HFFc6 (cell line): Measurements from ENCODE around the gene CABP5. TPM values are rescaled to one million over a fixed set of nuclear protein-coding genes. Genes with fewer than 3 reads are reported as not detected.

Experiments
- DNase-seq: peaks from one replicate; pipeline ENCODE4 v3.0.0-alpha.2; 2018
- H3K27ac Mint-ChIP-seq: 2 replicates; pipeline ENCODE4 v1.8.0; 2020; ENCODE audit warnings: mild to moderate bottlenecking, mixed read lengths
- H3K27me3 Mint-ChIP-seq: 2 replicates; pipeline ENCODE4 v1.8.0; 2021; ENCODE audit warnings: mild to moderate bottlenecking, moderate library complexity, mixed read lengths; ENCODE audit not compliant: insufficient read depth
- H3K36me3 Mint-ChIP-seq: 2 replicates; pipeline ENCODE4 v1.8.0; 2021; ENCODE audit warnings: low read depth, mixed read lengths
- H3K4me1 Mint-ChIP-seq: 2 replicates; pipeline ENCODE4 v1.8.0; 2020; ENCODE audit warnings: low read depth, mixed read lengths
- H3K4me3 Mint-ChIP-seq: 2 replicates; pipeline ENCODE4 v1.8.0; 2020; ENCODE audit warnings: mild to moderate bottlenecking, moderate library complexity, mixed read lengths
- H3K9me3 Mint-ChIP-seq: 2 replicates; pipeline ENCODE4 v1.8.0; 2020; ENCODE audit warnings: mild to moderate bottlenecking, mixed read lengths
- total RNA-seq, 6 experiments: library from RNA; stranded (reverse); fragmentation: NEBNext Ultra II Directional; extraction: Animal tissue kit (Norgen Biotek cat#: 25700); gene quantifications; 2 replicates in 1 of 6; 3 replicates in 5 of 6; pipeline ENCODE4 v1.2.3, GENCODE V29; 2021
- TF ChIP-seq, protein P1 (sequence below): fragments of 200-600 bp; sonication (generic); IDR thresholded peaks from 2 replicates; pipeline ENCODE4 v1.5.0; 2021; ENCODE audit warnings: antibody characterized with exemption, mild to moderate bottlenecking

Gene CABP5
- total RNA-seq, 6 experiments from 2014 or later, result not detected

DNA sequence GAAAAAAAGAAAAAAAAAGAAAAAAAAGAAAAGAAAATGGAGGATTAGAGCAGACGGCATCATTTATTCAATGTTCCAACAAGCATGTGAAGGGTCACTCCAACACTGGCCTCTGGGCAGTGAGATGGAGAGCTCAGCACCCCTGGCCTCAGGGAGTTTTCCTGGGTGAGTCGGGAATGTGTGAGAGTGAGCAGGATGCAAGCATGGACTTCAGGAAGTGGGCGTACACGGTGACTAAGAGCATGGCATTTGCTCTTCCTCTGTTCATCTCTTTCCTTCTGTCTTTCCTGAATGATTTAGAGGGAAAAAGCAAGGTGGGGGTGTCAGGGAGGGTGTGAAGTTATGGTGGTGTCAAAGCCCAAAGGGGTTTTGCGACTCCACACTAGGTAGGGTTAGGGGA is 682 bp upstream of the CABP5 start:
- H3K36me3 Mint-ChIP-seq, result no peaks in the 10 kb centered on the region
- peaks cover 4% of the 10 kb centered on the region; the same call in 1 of the 2 replicates for H3K9me3 Mint-ChIP-seq
- no peak overlapping the region for H3K27ac Mint-ChIP-seq
- no peak overlapping the region for H3K4me3 Mint-ChIP-seq
- H3K4me1 Mint-ChIP-seq, result peaks cover 8% of the 10 kb centered on the region
- TF ChIP-seq, protein P1, sequence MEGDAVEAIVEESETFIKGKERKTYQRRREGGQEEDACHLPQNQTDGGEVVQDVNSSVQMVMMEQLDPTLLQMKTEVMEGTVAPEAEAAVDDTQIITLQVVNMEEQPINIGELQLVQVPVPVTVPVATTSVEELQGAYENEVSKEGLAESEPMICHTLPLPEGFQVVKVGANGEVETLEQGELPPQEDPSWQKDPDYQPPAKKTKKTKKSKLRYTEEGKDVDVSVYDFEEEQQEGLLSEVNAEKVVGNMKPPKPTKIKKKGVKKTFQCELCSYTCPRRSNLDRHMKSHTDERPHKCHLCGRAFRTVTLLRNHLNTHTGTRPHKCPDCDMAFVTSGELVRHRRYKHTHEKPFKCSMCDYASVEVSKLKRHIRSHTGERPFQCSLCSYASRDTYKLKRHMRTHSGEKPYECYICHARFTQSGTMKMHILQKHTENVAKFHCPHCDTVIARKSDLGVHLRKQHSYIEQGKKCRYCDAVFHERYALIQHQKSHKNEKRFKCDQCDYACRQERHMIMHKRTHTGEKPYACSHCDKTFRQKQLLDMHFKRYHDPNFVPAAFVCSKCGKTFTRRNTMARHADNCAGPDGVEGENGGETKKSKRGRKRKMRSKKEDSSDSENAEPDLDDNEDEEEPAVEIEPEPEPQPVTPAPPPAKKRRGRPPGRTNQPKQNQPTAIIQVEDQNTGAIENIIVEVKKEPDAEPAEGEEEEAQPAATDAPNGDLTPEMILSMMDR, result no peak
- peaks cover 33% of the 10 kb centered on the region for H3K27me3 Mint-ChIP-seq
- DNase-seq, result no peak

DNA sequence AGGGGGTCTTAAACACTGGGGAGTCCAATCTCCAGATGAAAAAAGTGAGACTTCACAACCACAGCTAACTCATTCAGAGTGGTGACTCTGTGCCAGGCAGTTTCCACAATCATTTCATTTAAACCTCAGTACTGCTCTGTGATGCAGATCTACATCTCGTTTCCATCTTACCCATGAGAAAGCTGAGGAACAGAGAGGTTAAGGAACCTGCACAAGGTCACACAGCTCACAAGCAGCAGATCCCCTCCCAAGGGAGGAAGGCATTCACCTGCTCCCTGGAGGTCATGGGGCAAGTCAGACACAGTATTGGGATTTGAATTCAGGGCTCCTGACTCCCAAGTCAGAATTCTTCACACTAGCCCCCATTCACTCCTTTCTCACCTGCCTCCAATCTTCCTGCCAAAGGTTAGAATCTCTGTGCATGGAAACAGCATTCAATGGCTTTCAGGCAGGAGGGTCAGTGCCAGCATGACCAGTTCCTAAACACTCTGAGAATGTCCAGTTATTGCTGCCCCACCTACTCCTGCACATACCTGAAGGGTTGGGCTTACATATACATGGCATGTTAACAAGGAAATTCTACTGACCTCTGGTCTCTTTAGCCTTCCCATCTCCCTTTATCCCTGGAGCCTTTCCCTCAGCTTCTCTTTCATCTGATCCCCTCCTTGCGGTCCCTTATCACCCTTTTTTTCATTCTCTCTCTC is 1.9 kb downstream of the CABP5 start:
- no peak for DNase-seq
- TF ChIP-seq, protein P1, result no peak
- no peak overlapping the region for H3K27ac Mint-ChIP-seq
- H3K36me3 Mint-ChIP-seq, result no peaks in the 10 kb centered on the region
- peaks cover 8% of the 10 kb centered on the region for H3K4me1 Mint-ChIP-seq
- H3K9me3 Mint-ChIP-seq, result peaks cover 4% of the 10 kb centered on the region; the same call in 1 of the 2 replicates
- H3K27me3 Mint-ChIP-seq, result peaks cover 26% of the 10 kb centered on the region
- no peak overlapping the region for H3K4me3 Mint-ChIP-seq

DNA sequence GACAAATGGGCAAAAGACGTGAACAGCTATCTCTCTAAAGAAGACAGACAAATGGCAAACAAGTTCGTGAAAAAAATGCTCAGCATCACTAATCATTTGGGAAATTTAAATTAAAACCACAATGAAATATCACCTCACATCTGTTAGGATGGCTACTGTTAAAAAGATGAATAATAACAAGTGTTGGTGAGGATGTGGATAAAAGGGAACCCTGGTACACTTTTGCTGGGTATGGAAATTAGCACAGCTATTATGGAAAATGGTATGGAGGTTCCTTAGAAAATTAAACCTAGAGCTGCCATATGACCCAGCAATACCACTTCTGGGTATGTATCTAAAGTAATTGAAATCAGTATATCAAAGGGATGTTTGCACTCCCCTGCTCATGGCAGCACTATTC is 7.1 kb downstream of the CABP5 start:
- Mint-ChIP-seq H3K36me3 (no peaks in the 10 kb centered on the region), H3K4me3 (no peak overlapping the region), H3K4me1 (no peaks in the 10 kb centered on the region), H3K9me3 (peaks cover 15% of the 10 kb centered on the region), H3K27ac (no peak overlapping the region), H3K27me3 (peaks cover 32% of the 10 kb centered on the region)
- TF ChIP-seq, protein P1, result no peak
- DNase-seq, result no peak

DNA sequence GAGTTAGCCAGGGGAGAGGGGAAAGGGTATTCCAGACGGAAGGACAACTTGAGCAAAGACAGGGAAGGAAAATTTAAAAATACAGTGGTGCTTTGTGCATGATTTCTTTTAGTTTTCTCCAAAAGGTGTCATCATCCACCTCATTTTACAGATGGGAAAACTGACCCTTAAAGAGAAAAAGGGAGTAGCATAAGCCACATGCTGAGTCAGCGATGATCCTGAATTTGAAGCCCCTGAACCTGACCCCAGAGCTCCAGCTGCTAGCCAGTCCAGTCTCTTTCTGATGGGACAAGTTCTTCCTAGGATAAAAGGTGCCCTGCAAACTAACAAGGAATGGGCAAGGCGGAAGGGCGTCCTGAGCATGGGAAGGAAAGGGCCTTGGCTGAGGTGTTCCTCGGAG is 10.3 kb downstream of the CABP5 start:
- no peak for DNase-seq

DNA sequence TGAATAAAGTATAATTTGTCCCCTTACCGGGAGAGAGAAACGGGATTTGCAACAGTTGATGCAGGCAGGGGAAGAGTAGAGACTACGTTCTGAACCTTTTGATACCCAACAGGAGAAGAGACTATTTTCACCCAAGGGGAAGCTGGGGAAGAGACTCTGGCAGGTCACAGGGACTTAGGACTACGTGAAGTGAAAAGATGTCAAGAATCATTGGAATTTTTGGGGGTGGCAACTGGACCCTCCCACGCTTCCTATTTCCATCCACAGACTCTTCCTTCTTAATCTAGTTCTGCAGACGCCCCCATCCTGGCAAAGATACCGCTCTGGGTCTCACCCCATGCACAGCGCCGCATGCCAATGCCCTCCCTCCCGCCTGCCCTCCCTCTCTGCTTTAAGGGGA is 13.8 kb downstream of the CABP5 start:
- Mint-ChIP-seq H3K36me3 (no peaks in the 10 kb centered on the region), H3K4me1 (no peaks in the 10 kb centered on the region), H3K4me3 (no peak overlapping the region), H3K9me3 (no peaks in the 10 kb centered on the region), H3K27ac (no peak overlapping the region), H3K27me3 (peaks cover 25% of the 10 kb centered on the region)
- no peak for DNase-seq
- TF ChIP-seq, protein P1, result no peak

More for the DNA sequence above, 10.3 kb downstream of the CABP5 start:
- H3K9me3 Mint-ChIP-seq, result peaks cover 15% of the 10 kb centered on the region
- H3K4me3 Mint-ChIP-seq, result no peak overlapping the region
- H3K4me1 Mint-ChIP-seq, result no peaks in the 10 kb centered on the region
- H3K36me3 Mint-ChIP-seq, result no peaks in the 10 kb centered on the region
- TF ChIP-seq, protein P1, result no peak
- H3K27ac Mint-ChIP-seq, result no peak overlapping the region
- peaks cover 23% of the 10 kb centered on the region for H3K27me3 Mint-ChIP-seq
